ENCODE measurements around the gene ALCAM.

Gene ALCAM

GRCh38 chr3:105616374-105617121 is 249.8 kb downstream of the ALCAM start:
- Histone ChIP-seq H3K27ac (no peak overlapping the region), H3K36me3 (replicated peaks) (no peaks in the 10 kb centered on the region), H3K4me3 (ENCODE audit: low read depth, low read length) (no peak overlapping the region), H3K27me3 (replicated peaks) (no peaks in the 10 kb centered on the region)
- in situ Hi-C loops (cut with HindIII; ENCODE audit: low pct_ligation_motif_present, low sequenced_read_pairs): no loop called here
- no peak for TF ChIP-seq CTCF (IDR thresholded peaks at IDR 0.05; ENCODE audit: low read depth, low read length, missing control alignments)
- DNase-seq: no peak

- in situ Hi-C loops (cut with HindIII; ENCODE audit: low pct_ligation_motif_present, low sequenced_read_pairs): no loop called here
- peak; percentile 23 for DNase-seq
- no peak for TF ChIP-seq CTCF (IDR thresholded peaks at IDR 0.05; ENCODE audit: low read depth, low read length, missing control alignments)
- H3K4me3 ChIP-seq (ENCODE audit: low read depth, low read length): no peak overlapping the region
- H3K27ac ChIP-seq: no peak overlapping the region
- no peaks in the 10 kb centered on the region for H3K27me3 ChIP-seq (replicated peaks)
- H3K36me3 ChIP-seq (replicated peaks): no peaks in the 10 kb centered on the region
Measured at GRCh38 chr3:105618556-105618955, 251.8 kb downstream of the ALCAM start.

- in situ Hi-C loops (cut with HindIII; ENCODE audit: low pct_ligation_motif_present, low sequenced_read_pairs): no loop called here
- H3K36me3 ChIP-seq (replicated peaks): no peaks in the 10 kb centered on the region
- H3K4me3 ChIP-seq (ENCODE audit: low read depth, low read length): no peak overlapping the region
- H3K27me3 ChIP-seq (replicated peaks): no peaks in the 10 kb centered on the region
- no peak for DNase-seq
- no peak for TF ChIP-seq CTCF (IDR thresholded peaks at IDR 0.05; ENCODE audit: low read depth, low read length, missing control alignments)
- H3K27ac ChIP-seq: no peak overlapping the region
Measured at GRCh38 chr3:105619651-105620050, 252.9 kb downstream of the ALCAM start.

- Histone ChIP-seq H3K27ac (no peak overlapping the region), H3K36me3 (replicated peaks) (no peaks in the 10 kb centered on the region), H3K27me3 (replicated peaks) (no peaks in the 10 kb centered on the region), H3K4me3 (ENCODE audit: low read depth, low read length) (no peak overlapping the region)
- no peak for DNase-seq
- in situ Hi-C loops (cut with HindIII; ENCODE audit: low pct_ligation_motif_present, low sequenced_read_pairs): no loop called here
- no peak for TF ChIP-seq CTCF (IDR thresholded peaks at IDR 0.05; ENCODE audit: low read depth, low read length, missing control alignments)
Measured at GRCh38 chr3:105620236-105620635, 253.5 kb downstream of the ALCAM start.

GRCh38 chr3:105622169-105622568 is 255.5 kb downstream of the ALCAM start:
- Histone ChIP-seq H3K4me3 (ENCODE audit: low read depth, low read length) (no peak overlapping the region), H3K27ac (no peak overlapping the region), H3K36me3 (replicated peaks) (no peaks in the 10 kb centered on the region), H3K27me3 (replicated peaks) (no peaks in the 10 kb centered on the region)
- no peak for TF ChIP-seq CTCF (IDR thresholded peaks at IDR 0.05; ENCODE audit: low read depth, low read length, missing control alignments)
- no peak for DNase-seq
- in situ Hi-C loops (cut with HindIII; ENCODE audit: low pct_ligation_motif_present, low sequenced_read_pairs): no loop called here
